Endodermal cell (in vitro differentiated cells): ENCODE data around the gene LACTBL1. TPM values are rescaled to one million over a fixed set of nuclear protein-coding genes. Genes with fewer than 3 reads are reported as not detected.

Experiments used
- DNase-seq: peaks from one replicate; pipeline ENCODE4 v3.0.0-alpha.2; 2017
- H3K27ac ChIP-seq: 2 replicates; pipeline ENCODE4 v1.5.1; 2013; ENCODE audit warnings: mild to moderate bottlenecking, low read depth, low read length, moderate library complexity
- H3K27me3 ChIP-seq: 2 replicates; pipeline ENCODE4 v1.6.1; 2013; ENCODE audit warnings: mild to moderate bottlenecking, low read length, moderate library complexity; ENCODE audit not compliant: insufficient read depth, control insufficient read depth, poor library complexity, severe bottlenecking
- H3K36me3 ChIP-seq: 2 replicates; pipeline ENCODE4 v1.7.0; 2013; ENCODE audit warnings: mild to moderate bottlenecking, low read length, moderate library complexity; ENCODE audit not compliant: control insufficient read depth, insufficient read depth
- H3K4me1 ChIP-seq: one replicate; pipeline ENCODE4 v1.7.0; 2013; ENCODE audit warnings: low read length; ENCODE audit not compliant: control insufficient read depth, insufficient read depth
- H3K4me3 ChIP-seq: 2 replicates; pipeline ENCODE4 v1.5.1; 2013; ENCODE audit warnings: mild to moderate bottlenecking, low read length, moderate library complexity
- H3K9ac ChIP-seq: 2 replicates; pipeline ENCODE4 v1.6.1; 2013; ENCODE audit warnings: mild to moderate bottlenecking, low read length, moderate library complexity; ENCODE audit not compliant: poor library complexity, severe bottlenecking; ENCODE audit errors: extremely low read depth
- H3K9me3 ChIP-seq: 2 replicates; pipeline ENCODE4 v1.6.1; 2013; ENCODE audit warnings: mild to moderate bottlenecking, low read length, moderate library complexity; ENCODE audit not compliant: control insufficient read depth
- H3K27ac Mint-ChIP-seq: 2 replicates; pipeline ENCODE4 v1.8.0; 2020; ENCODE audit warnings: mixed read lengths
- H3K27me3 Mint-ChIP-seq: 2 replicates; pipeline ENCODE4 v1.8.0; 2021; ENCODE audit warnings: mild to moderate bottlenecking, mixed read lengths; ENCODE audit not compliant: insufficient read depth
- H3K36me3 Mint-ChIP-seq: 2 replicates; pipeline ENCODE4 v1.8.0; 2020; ENCODE audit warnings: low read depth, mixed read lengths
- H3K4me1 Mint-ChIP-seq: 2 replicates; pipeline ENCODE4 v1.8.0; 2020; ENCODE audit warnings: mixed read lengths
- H3K4me3 Mint-ChIP-seq: 2 replicates; pipeline ENCODE4 v1.8.0; 2020; ENCODE audit warnings: mild to moderate bottlenecking, moderate library complexity, mixed read lengths
- H3K9me3 Mint-ChIP-seq: 2 replicates; pipeline ENCODE4 v1.8.0; 2020; ENCODE audit warnings: mild to moderate bottlenecking, mixed read lengths
- WGBS, 2 experiments: methylation state at CpG; one replicate each; pipeline versions ENCODE4 v1.1.5 to v1.1.7; 2013; ENCODE audit warnings: missing lambda C conversion rate in 2 of 2, mixed read lengths in 1 of 2; ENCODE audit not compliant: insufficient coverage in 1 of 2, insufficient read length in 1 of 2; 5-methylcytosine and 5-hydroxymethylcytosine counted together
- total RNA-seq, 2 donors: library from RNA; stranded (reverse); fragmentation: NEBNext Ultra II Directional in 1 of 2; extraction: Animal tissue kit (Norgen Biotek cat#: 25700) in 1 of 2; gene quantifications; 2 replicates in 1 of 2; 3 replicates in 1 of 2; pipeline ENCODE4 v1.2.1, GENCODE V29; 2021
- TF ChIP-seq, protein P1 (sequence below): fragments of 200-600 bp; sonication (generic); conservative IDR thresholded peaks from 2 replicates; pipeline ENCODE4 v1.5.0; 2021; ENCODE audit warnings: antibody characterized with exemption, mild to moderate bottlenecking

Gene LACTBL1
- total RNA-seq, 2 donors from 2014 or later: not detected

- H3K27ac Mint-ChIP-seq: no peak overlapping the region
- peaks cover 25% of the 10 kb centered on the region for H3K27me3 ChIP-seq
Measured at GRCh38 chr1:22970096-22970495, 2.6 kb downstream of the LACTBL1 start.

GRCh38 chr1:22969304-22969709 is 3.4 kb downstream of the LACTBL1 start:
- no peak overlapping the region for H3K4me3 Mint-ChIP-seq
- no peak overlapping the region for H3K4me3 ChIP-seq
- H3K36me3 Mint-ChIP-seq: no peaks in the 10 kb centered on the region
- H3K27me3 Mint-ChIP-seq: peaks cover 26% of the 10 kb centered on the region
- peaks cover 6% of the 10 kb centered on the region for H3K4me1 ChIP-seq
- 84 to 94% methylated on average over 3 to 5 of the region's 5 CpGs for WGBS, 2 experiments
- H3K9me3 Mint-ChIP-seq: peaks cover 7% of the 10 kb centered on the region
- peaks cover 25% of the 10 kb centered on the region for H3K27me3 ChIP-seq
- no peaks in the 10 kb centered on the region for H3K36me3 ChIP-seq
- no peak overlapping the region for H3K27ac Mint-ChIP-seq
- H3K9me3 ChIP-seq: no peaks in the 10 kb centered on the region
- TF ChIP-seq, protein P1, sequence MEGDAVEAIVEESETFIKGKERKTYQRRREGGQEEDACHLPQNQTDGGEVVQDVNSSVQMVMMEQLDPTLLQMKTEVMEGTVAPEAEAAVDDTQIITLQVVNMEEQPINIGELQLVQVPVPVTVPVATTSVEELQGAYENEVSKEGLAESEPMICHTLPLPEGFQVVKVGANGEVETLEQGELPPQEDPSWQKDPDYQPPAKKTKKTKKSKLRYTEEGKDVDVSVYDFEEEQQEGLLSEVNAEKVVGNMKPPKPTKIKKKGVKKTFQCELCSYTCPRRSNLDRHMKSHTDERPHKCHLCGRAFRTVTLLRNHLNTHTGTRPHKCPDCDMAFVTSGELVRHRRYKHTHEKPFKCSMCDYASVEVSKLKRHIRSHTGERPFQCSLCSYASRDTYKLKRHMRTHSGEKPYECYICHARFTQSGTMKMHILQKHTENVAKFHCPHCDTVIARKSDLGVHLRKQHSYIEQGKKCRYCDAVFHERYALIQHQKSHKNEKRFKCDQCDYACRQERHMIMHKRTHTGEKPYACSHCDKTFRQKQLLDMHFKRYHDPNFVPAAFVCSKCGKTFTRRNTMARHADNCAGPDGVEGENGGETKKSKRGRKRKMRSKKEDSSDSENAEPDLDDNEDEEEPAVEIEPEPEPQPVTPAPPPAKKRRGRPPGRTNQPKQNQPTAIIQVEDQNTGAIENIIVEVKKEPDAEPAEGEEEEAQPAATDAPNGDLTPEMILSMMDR: no peak
- no peak overlapping the region for H3K9ac ChIP-seq
- H3K27ac ChIP-seq: no peak overlapping the region
- peak; percentile 2 for DNase-seq
- H3K4me1 Mint-ChIP-seq: peaks cover 11% of the 10 kb centered on the region

More at GRCh38 chr1:22970096-22970495, 2.6 kb downstream of the LACTBL1 start:
- H3K27me3 Mint-ChIP-seq: peaks cover 26% of the 10 kb centered on the region
- Histone ChIP-seq H3K4me3 (no peak overlapping the region), H3K4me1 (peaks cover 6% of the 10 kb centered on the region), H3K36me3 (no peaks in the 10 kb centered on the region), H3K9me3 (no peaks in the 10 kb centered on the region), H3K27ac (no peak overlapping the region), H3K9ac (no peak overlapping the region)
- DNase-seq: no peak
- 92 to 95% methylated on average over 2 of the region's 2 CpGs for WGBS, 2 experiments
- H3K9me3 Mint-ChIP-seq: peaks cover 7% of the 10 kb centered on the region
- no peak overlapping the region for H3K4me3 Mint-ChIP-seq
- TF ChIP-seq, protein P1: no peak
- H3K4me1 Mint-ChIP-seq: peaks cover 11% of the 10 kb centered on the region
- H3K36me3 Mint-ChIP-seq: no peaks in the 10 kb centered on the region

DNA sequence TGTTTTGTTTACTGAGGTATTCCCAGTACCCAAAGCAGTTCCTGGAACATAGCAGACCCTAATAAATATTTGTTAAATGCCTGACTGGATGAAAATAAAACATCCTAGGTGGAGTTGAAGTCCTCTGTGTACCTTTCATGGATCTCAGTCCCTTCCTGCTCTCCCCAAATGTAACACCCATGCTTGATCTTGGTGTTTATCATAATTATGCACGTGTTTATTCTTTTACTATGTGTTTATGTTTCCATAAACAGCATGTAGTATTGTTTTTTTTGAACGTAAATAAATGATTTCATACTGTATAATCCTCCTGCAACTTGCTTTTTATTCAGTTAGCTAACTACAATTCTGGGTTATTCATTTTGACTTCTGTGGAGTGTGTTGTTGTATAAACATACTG is 4.8 kb downstream of the LACTBL1 start:
- no peaks in the 10 kb centered on the region for H3K9me3 ChIP-seq
- H3K27ac ChIP-seq: no peak overlapping the region
- peaks cover 11% of the 10 kb centered on the region for H3K4me1 Mint-ChIP-seq
- DNase-seq: no peak
- peaks cover 27% of the 10 kb centered on the region for H3K27me3 Mint-ChIP-seq
- H3K36me3 ChIP-seq: no peaks in the 10 kb centered on the region
- H3K36me3 Mint-ChIP-seq: no peaks in the 10 kb centered on the region
- H3K4me1 ChIP-seq: peaks cover 6% of the 10 kb centered on the region
- no CpG with 5 or more reads among the region's 2 CpGs for WGBS, 2 experiments
- no peak overlapping the region for H3K4me3 Mint-ChIP-seq
- H3K27ac Mint-ChIP-seq: no peak overlapping the region
- TF ChIP-seq, protein P1: no peak
- peaks cover 25% of the 10 kb centered on the region for H3K27me3 ChIP-seq
- H3K9me3 Mint-ChIP-seq: peaks cover 7% of the 10 kb centered on the region
- H3K4me3 ChIP-seq: no peak overlapping the region
- no peak overlapping the region for H3K9ac ChIP-seq
